ENCODE results near the gene DSG2.

The DSG2 gene

GRCh38 chr18:31590570-31590969 is 92.6 kb downstream of the DSG2 start:
- DNase-seq (ENCODE audit: low read depth) = no peak

- no peak for DNase-seq (ENCODE audit: low read depth)
These were observed 93.1 kb downstream of the DSG2 start for GRCh38 chr18:31591113-31591512.

GRCh38 chr18:31591628-31592027 is 93.7 kb downstream of the DSG2 start, which contains the start of gene TTR:
TTR (plus strand) TSS chr18:31591877; CDS start chr18:31591903, 26 bp downstream.
- no peak for DNase-seq (ENCODE audit: low read depth)

- no peak for DNase-seq (ENCODE audit: low read depth)
These were observed 94.7 kb downstream of the DSG2 start for GRCh38 chr18:31592506-31593157.

- no peak for DNase-seq (ENCODE audit: low read depth)
These were observed 97.3 kb downstream of the DSG2 start for GRCh38 chr18:31595121-31595771.

- no peak for DNase-seq (ENCODE audit: low read depth)
These were observed 98.3 kb downstream of the DSG2 start for GRCh38 chr18:31596081-31596872.

- DNase-seq (ENCODE audit: low read depth) = no peak
These were observed 100.2 kb downstream of the DSG2 start for GRCh38 chr18:31598021-31598805.
